Uterus (tissue), 4 donors: ENCODE data around the gene LMO3. TPM values are rescaled to one million over a fixed set of nuclear protein-coding genes. Genes with fewer than 3 reads are reported as not detected.

Experiments used
- DNase-seq, 2 donors: peaks; one replicate each; pipeline ENCODE4 v3.0.0-alpha.2; 2019 to 2020
- H3K27ac ChIP-seq, 2 donors: fragments of 200-600 bp; sonication (generic); 1 replicate in 1 of 2; 2 replicates in 1 of 2; pipeline ENCODE4 v1.5.1; 2016 to 2018
- H3K27me3 ChIP-seq, 2 donors: fragments of 200-600 bp; sonication (generic); one replicate each; pipeline ENCODE4 v1.5.1; 2018 to 2019; ENCODE audit warnings: control low read depth in 1 of 2
- H3K36me3 ChIP-seq, 2 donors: fragments of 200-600 bp; sonication (generic); one replicate each; pipeline ENCODE4 v1.5.1; 2019; ENCODE audit warnings: control low read depth in 1 of 2
- H3K4me1 ChIP-seq, 2 donors: fragments of 200-600 bp; sonication (generic); one replicate each; pipeline ENCODE4 v1.5.1; 2018 to 2019; ENCODE audit warnings: control low read depth in 1 of 2
- H3K4me3 ChIP-seq, 2 donors: fragments of 200-600 bp; sonication (generic); 1 replicate in 1 of 2; 2 replicates in 1 of 2; pipeline ENCODE4 v1.5.1; 2018 to 2019; ENCODE audit warnings: mild to moderate bottlenecking in 1 of 2
- H3K9me3 ChIP-seq, 2 donors: fragments of 200-600 bp; sonication (generic); one replicate each; pipeline ENCODE4 v1.5.1; 2019; ENCODE audit warnings: control low read depth in 1 of 2
- CTCF ChIP-seq, 4 experiments: fragments of 200-600 bp in 2 of 4; fragments of 450-650 bp in 2 of 4; sonication (generic) in 2 of 4; IDR thresholded peaks; one replicate each; pipeline ENCODE4 v1.5.1; 2016 to 2019; ENCODE audit warnings: antibody characterized with exemption in 4 of 4, mild to moderate bottlenecking in 2 of 4, moderate library complexity in 1 of 4
- POLR2A ChIP-seq, 2 donors: fragments of 450-650 bp; IDR thresholded peaks; one replicate each; pipeline ENCODE4 v1.6.1; 2016; ENCODE audit warnings: antibody characterized with exemption in 2 of 2, mild to moderate bottlenecking in 1 of 2, moderate library complexity in 1 of 2
- intact Hi-C: fragments of 100-400 bp; cut with DNase I; formaldehyde crosslinking; loops from one replicate; pipeline ENCODE4 v1.15.1; 2023; ENCODE audit warnings: low total_unique reads
- total RNA-seq, 4 donors: library from RNA; depleted of rRNA in 3 of 4; stranded (reverse); fragments of >200 nt in 3 of 4; gene quantifications; one replicate each; pipeline versions ENCODE4 v1.1.0 to v1.2.4, GENCODE V29; 2014 to 2023
- donor health status: DM: yes; HTN: yes; CAD: no.

Gene LMO3
- total RNA-seq, 4 donors from 2014 or later: 20.9 to 130 (median 67.8) TPM

GRCh38 chr12:16586350-16587109 is 19.4 kb downstream of the LMO3 start:
- intact Hi-C loops: no loop called here
- H3K27ac ChIP-seq: peak overlapping the region; percentile 77 to 86
- H3K27me3 ChIP-seq: no peaks in the 10 kb centered on the region
- no peaks in the 10 kb centered on the region for H3K36me3 ChIP-seq
- H3K4me3 ChIP-seq: no peak overlapping the region
- no peaks in the 10 kb centered on the region for H3K9me3 ChIP-seq
- peaks cover 0 to 6% of the 10 kb centered on the region in 2 donors for H3K4me1 ChIP-seq
- DNase-seq: peak; percentile 73 to 89
- TF ChIP-seq POLR2A (IDR thresholded peaks at IDR 0.05) (no peak), CTCF (IDR thresholded peaks at IDR 0.05) (no peak)

GRCh38 chr12:16585781-16586180 is 20.2 kb downstream of the LMO3 start:
- no peaks in the 10 kb centered on the region for H3K9me3 ChIP-seq
- H3K4me3 ChIP-seq: no peak overlapping the region
- intact Hi-C loops: no loop called here
- peak overlapping the region; percentile 77 to 86 for H3K27ac ChIP-seq
- no peaks in the 10 kb centered on the region for H3K36me3 ChIP-seq
- no peak for TF ChIP-seq POLR2A (IDR thresholded peaks at IDR 0.05)
- no peak for TF ChIP-seq CTCF (IDR thresholded peaks at IDR 0.05)
- DNase-seq: no peak
- peaks cover 0 to 6% of the 10 kb centered on the region in 2 donors for H3K4me1 ChIP-seq
- H3K27me3 ChIP-seq: no peaks in the 10 kb centered on the region

- H3K9me3 ChIP-seq: no peaks in the 10 kb centered on the region
- DNase-seq: no peak
- H3K27ac ChIP-seq: peak overlapping the region; percentile 77 to 86
- intact Hi-C loops: no loop called here
- H3K27me3 ChIP-seq: no peaks in the 10 kb centered on the region
- no peak overlapping the region for H3K4me3 ChIP-seq
- TF ChIP-seq CTCF (IDR thresholded peaks at IDR 0.05): no peak
- TF ChIP-seq POLR2A (IDR thresholded peaks at IDR 0.05): no peak
- no peaks in the 10 kb centered on the region for H3K4me1 ChIP-seq
- H3K36me3 ChIP-seq: no peaks in the 10 kb centered on the region
Measured at GRCh38 chr12:16583969-16584745, 21.8 kb downstream of the LMO3 start.

GRCh38 chr12:16581416-16581815 is 24.5 kb downstream of the LMO3 start:
- Histone ChIP-seq H3K27ac (no peak overlapping the region), H3K36me3 (no peaks in the 10 kb centered on the region), H3K27me3 (no peaks in the 10 kb centered on the region), H3K9me3 (no peaks in the 10 kb centered on the region), H3K4me3 (no peak overlapping the region), H3K4me1 (no peaks in the 10 kb centered on the region)
- no peak for TF ChIP-seq CTCF (IDR thresholded peaks at IDR 0.05)
- TF ChIP-seq POLR2A (IDR thresholded peaks at IDR 0.05): no peak
- DNase-seq: no peak
- intact Hi-C loops: no loop called here

GRCh38 chr12:16579041-16579440 is 26.9 kb downstream of the LMO3 start:
- Histone ChIP-seq H3K27me3 (no peaks in the 10 kb centered on the region), H3K4me1 (no peaks in the 10 kb centered on the region), H3K36me3 (no peaks in the 10 kb centered on the region), H3K9me3 (no peaks in the 10 kb centered on the region), H3K27ac (no peak overlapping the region), H3K4me3 (no peak overlapping the region)
- no peak for TF ChIP-seq CTCF (IDR thresholded peaks at IDR 0.05)
- TF ChIP-seq POLR2A (IDR thresholded peaks at IDR 0.05): no peak
- intact Hi-C loops: no loop called here
- DNase-seq: no peak
